ENCODE data around the gene SLC22A13.
"Not testable (repeated sequence)": the region's sequence is repeated elsewhere in the genome, so short reads cannot be mapped to it uniquely, and the experiment has no call there.

SLC22A13 gene, protein sequence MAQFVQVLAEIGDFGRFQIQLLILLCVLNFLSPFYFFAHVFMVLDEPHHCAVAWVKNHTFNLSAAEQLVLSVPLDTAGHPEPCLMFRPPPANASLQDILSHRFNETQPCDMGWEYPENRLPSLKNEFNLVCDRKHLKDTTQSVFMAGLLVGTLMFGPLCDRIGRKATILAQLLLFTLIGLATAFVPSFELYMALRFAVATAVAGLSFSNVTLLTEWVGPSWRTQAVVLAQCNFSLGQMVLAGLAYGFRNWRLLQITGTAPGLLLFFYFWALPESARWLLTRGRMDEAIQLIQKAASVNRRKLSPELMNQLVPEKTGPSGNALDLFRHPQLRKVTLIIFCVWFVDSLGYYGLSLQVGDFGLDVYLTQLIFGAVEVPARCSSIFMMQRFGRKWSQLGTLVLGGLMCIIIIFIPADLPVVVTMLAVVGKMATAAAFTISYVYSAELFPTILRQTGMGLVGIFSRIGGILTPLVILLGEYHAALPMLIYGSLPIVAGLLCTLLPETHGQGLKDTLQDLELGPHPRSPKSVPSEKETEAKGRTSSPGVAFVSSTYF

GRCh38 chr3:38265604-38266307 is at the start of gene SLC22A13:
SLC22A13 (plus strand) TSS chr3:38265812; CDS start chr3:38265861, 49 bp downstream.
- no peak for DNase-seq

GRCh38 chr3:38219609-38220197 is 45.9 kb upstream of the SLC22A13 start:
- DNase-seq = no peak

DNA sequence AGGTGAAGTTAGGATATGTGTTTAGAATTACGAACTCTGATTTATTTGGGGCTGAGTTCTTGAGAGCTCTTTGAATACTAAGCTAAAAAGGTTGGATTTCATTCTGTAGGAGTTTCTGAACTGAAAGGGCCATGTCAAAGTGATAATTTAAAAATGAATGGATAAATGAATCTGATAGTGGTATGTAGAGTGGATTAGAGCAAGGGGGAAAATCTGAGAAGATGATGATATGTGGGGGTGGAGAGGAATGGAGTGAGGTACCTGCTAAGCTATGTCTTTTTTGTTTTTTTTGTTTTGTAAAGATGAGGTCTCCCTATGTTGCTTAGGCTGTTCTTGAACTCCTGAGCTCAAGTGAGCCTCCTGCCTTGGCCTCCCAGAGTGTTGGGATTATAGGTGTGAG is 44.6 kb upstream of the SLC22A13 start:
- no peak for DNase-seq

- no peak for DNase-seq
Measured at GRCh38 chr3:38222032-38222634, 43.5 kb upstream of the SLC22A13 start.

GRCh38 chr3:38224357-38224756 is 41.3 kb upstream of the SLC22A13 start:
- no peak for DNase-seq

- DNase-seq = no peak
Measured at GRCh38 chr3:38226273-38226672, 39.3 kb upstream of the SLC22A13 start.

DNA sequence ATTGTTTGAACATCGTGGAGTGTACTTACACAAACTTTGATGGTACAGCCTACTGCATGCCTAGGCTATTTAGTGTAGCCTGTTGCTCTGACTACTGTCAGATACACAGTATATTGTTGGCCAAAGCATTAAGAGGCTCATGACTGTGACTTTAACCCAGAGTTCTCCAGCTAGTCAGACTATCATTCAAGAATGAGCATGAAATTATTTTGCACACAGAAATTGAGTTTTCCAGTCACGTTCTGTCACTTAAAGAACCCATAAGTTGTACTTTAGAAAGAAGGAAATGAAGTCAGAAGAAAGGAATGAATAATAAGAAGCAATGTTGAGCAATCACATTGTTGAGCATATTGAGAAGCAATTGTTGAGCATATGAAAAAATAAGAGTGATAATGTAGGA is 37.6 kb upstream of the SLC22A13 start:
- DNase-seq = no peak

- no peak for DNase-seq
Measured at GRCh38 chr3:38229036-38229435, 36.6 kb upstream of the SLC22A13 start.

- DNase-seq = no peak
Measured at GRCh38 chr3:38232701-38233100, 32.9 kb upstream of the SLC22A13 start.

DNA sequence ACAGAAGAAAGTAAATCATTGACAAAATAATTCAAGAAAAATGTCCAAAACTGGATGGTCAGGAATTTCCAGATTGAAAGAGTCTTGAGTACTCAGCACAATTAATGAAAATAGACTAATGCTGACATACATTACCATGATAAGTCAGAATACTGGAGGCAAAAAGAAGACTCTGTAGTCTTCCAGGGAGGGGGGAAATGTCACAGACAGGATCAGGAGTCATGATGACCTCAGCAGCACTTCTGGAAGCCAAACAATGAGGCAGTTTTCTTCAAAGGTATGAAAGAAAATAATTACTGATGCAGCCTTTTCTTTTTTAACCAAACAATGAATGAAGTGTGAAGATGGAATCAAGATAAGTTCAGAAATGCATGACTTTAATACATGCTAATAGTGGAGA is 30.1 kb upstream of the SLC22A13 start:
- no peak for DNase-seq

- no peak for DNase-seq
Measured at GRCh38 chr3:38238416-38239008, 27.1 kb upstream of the SLC22A13 start.

GRCh38 chr3:38242812-38243211 is 22.8 kb upstream of the SLC22A13 start:
- DNase-seq = not testable (repeated sequence)

DNA sequence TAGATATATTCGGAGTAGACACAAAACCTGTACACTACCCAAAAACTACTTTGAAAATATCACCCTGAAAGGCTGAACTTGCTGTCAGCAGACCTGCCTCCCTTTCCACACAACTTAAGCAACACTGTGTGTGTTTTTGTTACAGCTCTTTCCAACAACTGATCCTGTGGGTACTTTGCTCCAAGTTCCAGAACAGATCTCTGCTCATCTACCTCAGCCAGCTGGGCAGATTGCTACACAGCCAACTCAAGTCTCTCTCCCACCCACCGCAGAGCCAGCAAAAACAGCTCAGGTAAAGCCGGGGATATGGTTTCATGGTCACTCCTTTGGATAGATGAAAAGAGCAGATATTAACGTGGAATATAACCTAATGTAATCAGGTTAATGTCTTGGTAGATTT is 19.7 kb upstream of the SLC22A13 start:
- no peak for DNase-seq

- no peak for DNase-seq
Measured at GRCh38 chr3:38247366-38248035, 18.1 kb upstream of the SLC22A13 start.

- DNase-seq = no peak
Measured at GRCh38 chr3:38250198-38250597, 15.4 kb upstream of the SLC22A13 start.

- DNase-seq = no peak
Measured at GRCh38 chr3:38251197-38251596, 14.4 kb upstream of the SLC22A13 start.

DNA sequence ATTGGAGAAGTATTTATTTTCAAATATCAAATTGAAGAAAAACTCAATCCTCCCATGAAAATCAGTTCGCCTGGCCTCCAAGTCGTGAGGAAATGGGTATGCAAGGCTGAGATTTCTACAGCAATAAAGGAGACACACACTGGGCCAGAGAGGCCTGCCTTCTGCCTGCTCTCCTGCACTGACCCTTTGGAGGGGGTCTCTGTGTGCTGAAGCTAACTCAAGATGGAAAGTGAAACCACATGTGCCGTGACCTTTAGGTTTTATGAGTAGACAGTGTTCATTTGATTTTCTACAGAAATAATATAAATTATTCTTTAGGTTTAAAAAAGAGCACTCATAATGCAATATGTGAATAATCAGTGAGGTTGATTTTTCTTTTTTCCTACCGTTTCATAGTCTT is 11.9 kb upstream of the SLC22A13 start:
- no peak for DNase-seq

DNA sequence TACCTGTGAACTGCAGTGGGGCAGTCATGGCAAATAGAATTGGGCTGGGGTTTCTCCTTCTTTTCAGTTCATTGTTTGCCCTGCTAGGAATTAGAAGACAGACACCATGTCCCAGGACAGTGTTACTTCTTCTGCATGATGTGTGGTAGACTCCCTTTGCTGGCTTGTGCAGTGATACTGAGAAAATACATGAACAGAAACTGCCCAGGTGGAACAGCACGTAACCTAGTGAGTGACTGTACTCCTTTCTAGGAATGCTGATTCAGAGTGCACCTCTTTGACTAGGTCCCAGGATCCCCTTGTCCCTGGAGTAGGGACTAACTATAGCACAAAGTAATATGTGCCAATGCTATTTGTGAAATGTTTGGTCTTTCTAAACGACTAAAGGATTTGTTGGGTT is 10.7 kb upstream of the SLC22A13 start:
- DNase-seq = no peak

DNA sequence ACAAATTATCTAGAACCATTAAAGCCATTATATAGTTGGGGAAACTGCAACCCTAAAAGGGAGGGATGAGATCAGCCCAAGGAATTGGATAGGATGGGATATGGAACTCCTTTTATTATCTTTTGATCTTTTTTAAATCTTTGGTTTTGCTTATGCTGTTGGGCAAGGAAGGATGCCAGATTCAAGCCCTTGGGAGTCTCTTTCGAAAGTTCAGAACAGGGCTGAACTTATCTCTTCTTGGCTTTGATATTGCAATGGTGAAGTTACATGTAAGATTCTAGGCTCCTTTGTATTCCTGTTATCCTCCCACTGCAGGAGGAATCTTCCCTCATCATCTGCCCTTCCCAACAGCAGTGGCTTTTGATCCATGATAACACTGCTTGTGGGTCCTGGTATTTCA is 10.0 kb upstream of the SLC22A13 start:
- no peak for DNase-seq

DNA sequence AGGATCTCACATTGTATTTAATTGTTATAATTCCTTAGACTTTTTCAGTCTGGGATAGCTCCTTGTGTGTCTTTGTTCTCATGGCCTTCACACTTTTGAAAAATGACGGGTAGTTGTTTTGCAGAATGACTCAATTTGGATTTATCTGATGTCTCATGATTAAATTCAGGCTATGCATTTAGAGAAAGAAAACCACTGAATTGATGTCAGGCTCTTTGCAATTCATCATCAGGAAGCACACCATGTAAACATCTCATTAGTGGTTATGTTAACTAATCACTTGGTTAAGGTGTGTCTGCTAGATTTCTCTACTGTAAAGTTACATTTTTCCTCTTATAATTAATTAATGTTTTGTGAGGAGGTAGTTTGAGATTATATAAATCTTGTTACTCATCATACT is 8.0 kb upstream of the SLC22A13 start:
- no peak for DNase-seq

DNA sequence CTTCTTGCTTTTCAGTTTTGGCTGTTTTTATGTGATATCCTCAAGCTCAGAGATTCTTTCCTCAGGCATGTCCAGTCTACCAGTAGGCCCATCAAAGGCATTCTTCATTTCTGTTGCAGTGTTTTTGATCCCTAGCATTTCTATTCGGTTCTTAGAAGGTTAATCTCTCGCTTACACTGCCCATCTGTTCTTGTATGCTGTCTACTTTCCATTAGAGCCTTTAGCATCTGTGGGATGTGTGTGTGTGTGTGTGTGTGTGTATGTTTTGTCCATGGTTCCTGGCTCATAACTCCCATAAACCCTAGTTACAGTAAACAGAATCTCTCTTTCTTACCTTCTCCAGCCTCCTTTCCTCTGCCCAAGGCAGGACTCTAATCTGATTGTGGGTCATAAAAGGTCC is 5.1 kb upstream of the SLC22A13 start:
- DNase-seq = no peak

GRCh38 chr3:38264353-38264771 is 1.2 kb upstream of the SLC22A13 start:
- DNase-seq = no peak

Measured in NCI-H1436 (cell line).